ENCODE results near the gene GPAT3. TPM values are rescaled to one million over a fixed set of nuclear protein-coding genes. Genes with fewer than 3 reads are reported as not detected.

GPAT3 gene
- total and polyA plus RNA-seq, 4 donors, result 2.5 to 11.6 (median 7.6) TPM

DNA sequence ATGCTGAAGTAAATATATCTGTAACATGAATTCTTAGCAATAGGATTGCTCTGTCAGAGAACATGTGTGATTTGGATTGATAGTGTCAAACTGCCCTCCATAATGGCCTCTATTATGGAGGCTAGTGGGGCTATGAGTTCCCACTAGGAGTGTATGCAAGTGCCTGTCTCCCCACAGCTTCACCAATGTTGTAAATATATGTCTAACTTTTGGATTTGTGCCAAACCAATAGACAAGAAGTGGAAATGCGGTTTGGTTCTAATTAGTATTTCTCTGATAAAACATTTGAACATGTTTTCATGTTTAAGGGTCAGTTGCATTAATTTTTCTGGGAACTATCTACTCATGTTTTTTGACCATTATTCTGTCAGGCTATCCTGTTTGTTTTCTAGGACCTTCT, 28.1 kb downstream of the GPAT3 start:
- TF ChIP-seq CTCF (IDR thresholded peaks at IDR 0.05; ENCODE audit: control extremely low read depth, extremely low read depth), result no peak
- 44 to 67% methylated on average over 1 of the region's 1 CpG for WGBS, 2 donors
- no peaks in the 10 kb centered on the region for H3K9me3 ChIP-seq (ENCODE audit: control insufficient read depth in 4 of 4, insufficient read depth in 3 of 4, low read length in 3 of 4)

DNA sequence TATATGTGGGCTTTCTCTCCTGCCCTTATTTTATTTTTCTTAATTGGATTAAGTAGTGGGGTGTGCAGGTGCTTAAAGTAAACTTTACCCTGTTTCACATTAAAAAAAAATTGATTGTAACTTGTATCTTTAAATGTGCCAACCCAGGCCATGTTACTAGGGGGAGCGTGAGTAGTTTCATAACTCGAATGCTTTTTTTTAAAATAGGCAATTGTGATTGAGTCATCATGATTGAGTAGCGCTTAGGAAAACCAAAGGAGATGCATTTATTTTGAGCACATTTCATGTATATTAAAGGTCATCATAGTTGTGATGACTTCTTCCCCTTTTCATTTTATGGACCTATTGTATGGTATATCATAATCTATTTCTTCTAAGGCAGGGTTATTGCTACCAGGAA, 32.2 kb downstream of the GPAT3 start:
- no peaks in the 10 kb centered on the region for H3K27me3 ChIP-seq (ENCODE audit: control insufficient read depth in 3 of 3, insufficient read depth in 3 of 3, low read length in 2 of 3)
- TF ChIP-seq CTCF (IDR thresholded peaks at IDR 0.05; ENCODE audit: control extremely low read depth, extremely low read depth), result no peak
- ATAC-seq (ENCODE audit: insufficient read depth, low FRiP score) (no peak), DNase-seq (no peak)
- no peak overlapping the region for H3K4me3 ChIP-seq
- 28 to 62% methylated on average over 3 of the region's 3 CpGs for WGBS, 2 donors
- no peak overlapping the region for H3K27ac ChIP-seq (ENCODE audit: low read depth in 1 of 2, low read length in 1 of 2)
- no peaks in the 10 kb centered on the region for H3K36me3 ChIP-seq (ENCODE audit: control insufficient read depth in 4 of 4, insufficient read depth in 4 of 4, low read length in 4 of 4)
- peaks cover 0 to 5% (median 0%) of the 10 kb centered on the region in 5 donors for H3K4me1 ChIP-seq (ENCODE audit: control insufficient read depth in 5 of 5, insufficient read depth in 5 of 5, low read length in 5 of 5)
- no peaks in the 10 kb centered on the region for H3K9me3 ChIP-seq (ENCODE audit: control insufficient read depth in 4 of 4, insufficient read depth in 3 of 4, low read length in 3 of 4)
- no peak overlapping the region for H3K9ac ChIP-seq (ENCODE audit: insufficient read depth in 1 of 2, low read length in 2 of 2)

More for the DNA sequence above, 28.1 kb downstream of the GPAT3 start:
- peaks cover 0 to 5% (median 0%) of the 10 kb centered on the region in 5 donors for H3K4me1 ChIP-seq (ENCODE audit: control insufficient read depth in 5 of 5, insufficient read depth in 5 of 5, low read length in 5 of 5)
- no peak overlapping the region for H3K27ac ChIP-seq (ENCODE audit: low read depth in 1 of 2, low read length in 1 of 2)
- no peak overlapping the region for H3K4me3 ChIP-seq
- DNase-seq (no peak), ATAC-seq (ENCODE audit: insufficient read depth, low FRiP score) (no peak)
- H3K9ac ChIP-seq (ENCODE audit: insufficient read depth in 1 of 2, low read length in 2 of 2), result no peak overlapping the region
- H3K27me3 ChIP-seq (ENCODE audit: control insufficient read depth in 3 of 3, insufficient read depth in 3 of 3, low read length in 2 of 3), result no peaks in the 10 kb centered on the region
- H3K36me3 ChIP-seq (ENCODE audit: control insufficient read depth in 4 of 4, insufficient read depth in 4 of 4, low read length in 4 of 4), result no peaks in the 10 kb centered on the region

DNA sequence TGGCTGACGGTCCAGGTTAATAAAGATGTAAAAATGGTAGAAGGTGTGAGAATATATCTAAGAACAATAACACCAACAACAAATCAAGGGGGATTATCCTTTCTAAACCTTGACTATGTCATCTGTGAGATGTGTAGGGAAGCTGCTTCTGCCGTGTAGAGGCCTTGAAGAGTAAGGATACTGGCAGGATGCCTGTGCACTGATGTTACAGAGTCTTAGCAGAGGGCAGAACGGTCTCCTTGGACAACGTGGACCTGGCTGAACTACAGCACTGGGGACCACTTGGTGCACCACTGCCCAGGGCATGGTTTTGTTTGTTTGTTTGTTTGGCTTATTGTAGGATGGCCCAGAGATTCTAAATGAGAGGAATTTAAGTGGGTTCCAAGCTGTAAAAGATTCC, 33.5 kb downstream of the GPAT3 start:
- 75 to 80% methylated on average over 4 of the region's 4 CpGs for WGBS, 2 donors
- no peak for TF ChIP-seq CTCF (IDR thresholded peaks at IDR 0.05; ENCODE audit: control extremely low read depth, extremely low read depth)

GRCh38 chr4:83569987-83570386, 34.1 kb downstream of the GPAT3 start:
- Histone ChIP-seq H3K4me3 (no peak overlapping the region), H3K9me3 (ENCODE audit: control insufficient read depth in 4 of 4, insufficient read depth in 3 of 4, low read length in 3 of 4) (no peaks in the 10 kb centered on the region), H3K4me1 (ENCODE audit: control insufficient read depth in 5 of 5, insufficient read depth in 5 of 5, low read length in 5 of 5) (peaks cover 0 to 12% (median 6%) of the 10 kb centered on the region in 5 donors), H3K36me3 (ENCODE audit: control insufficient read depth in 4 of 4, insufficient read depth in 4 of 4, low read length in 4 of 4) (no peaks in the 10 kb centered on the region), H3K27ac (ENCODE audit: low read depth in 1 of 2, low read length in 1 of 2) (no peak overlapping the region), H3K9ac (ENCODE audit: insufficient read depth in 1 of 2, low read length in 2 of 2) (no peak overlapping the region), H3K27me3 (ENCODE audit: control insufficient read depth in 3 of 3, insufficient read depth in 3 of 3, low read length in 2 of 3) (no peaks in the 10 kb centered on the region)
- no peak for TF ChIP-seq CTCF (IDR thresholded peaks at IDR 0.05; ENCODE audit: control extremely low read depth, extremely low read depth)
- DNase-seq (no peak), ATAC-seq (ENCODE audit: insufficient read depth, low FRiP score) (peak; percentile 62)
- 28 to 64% methylated on average over 5 of the region's 5 CpGs for WGBS, 2 donors

More for the DNA sequence above, 33.5 kb downstream of the GPAT3 start:
- Histone ChIP-seq H3K36me3 (ENCODE audit: control insufficient read depth in 4 of 4, insufficient read depth in 4 of 4, low read length in 4 of 4) (no peaks in the 10 kb centered on the region), H3K9me3 (ENCODE audit: control insufficient read depth in 4 of 4, insufficient read depth in 3 of 4, low read length in 3 of 4) (no peaks in the 10 kb centered on the region), H3K27me3 (ENCODE audit: control insufficient read depth in 3 of 3, insufficient read depth in 3 of 3, low read length in 2 of 3) (no peaks in the 10 kb centered on the region), H3K4me1 (ENCODE audit: control insufficient read depth in 5 of 5, insufficient read depth in 5 of 5, low read length in 5 of 5) (peaks cover 0 to 12% (median 6%) of the 10 kb centered on the region in 5 donors), H3K9ac (ENCODE audit: insufficient read depth in 1 of 2, low read length in 2 of 2) (no peak overlapping the region), H3K4me3 (no peak overlapping the region), H3K27ac (ENCODE audit: low read depth in 1 of 2, low read length in 1 of 2) (no peak overlapping the region)
- no peak for DNase-seq
- ATAC-seq (ENCODE audit: insufficient read depth, low FRiP score), result no peak

Measured in lung (tissue), 12 donors.